ENCODE data around the gene SGMS1.

- TF ChIP-seq EZH2 (IDR thresholded peaks at IDR 0.05; ENCODE audit: borderline replicate concordance, low read length), result no peak
- TF ChIP-seq CTCF (IDR thresholded peaks at IDR 0.05; ENCODE audit: low read length), result no peak
Observed at GRCh38 chr10:50613726-50614443, 9.9 kb downstream of the SGMS1 start.

All from OCI-LY1 (cell line).